ENCODE data around the gene GGTLC2. TPM values are rescaled to one million over a fixed set of nuclear protein-coding genes. Genes with fewer than 3 reads are reported as not detected.
"Not testable (repeated sequence)": the region's sequence is repeated elsewhere in the genome, so short reads cannot be mapped to it uniquely, and the experiment has no call there.

Gene GGTLC2
- not detected for polyA plus RNA-seq (2013)

GRCh38 chr22:22644314-22644713 is at the start of gene GGTLC2:
Gene GGTLC2 (plus strand): TSS chr22:22644614. CDS start chr22:22646346, 1,732 bp downstream.
- no CpG with 5 or more reads among the region's 30 CpGs for WGBS (ENCODE audit: insufficient coverage)

GRCh38 chr22:22595001-22595835 is 49.2 kb upstream of the GGTLC2 start:
- H3K27me3 ChIP-seq (replicated peaks in 2 of 5; ENCODE audit: control insufficient read depth in 4 of 5, insufficient read depth in 5 of 5, low read length in 4 of 5): peaks cover 0 to 4% (median 0%) of the 10 kb centered on the region in 5 experiments
- ChIA-PET POLR2A (no interaction called here), CTCF (interaction anchor here (0.9 to 2.9 kb wide), 2 partner anchors 19 to 133 kb away, joined by 3 to 8 read pairs; no protein-coding TSS in a partner anchor)
- H3K4me3 ChIP-seq (ENCODE audit: control insufficient read depth in 1 of 7, extremely low read depth in 1 of 7, insufficient read depth in 4 of 7, low read depth in 2 of 7, low read length in 6 of 7): no peak overlapping the region
- no peaks in the 10 kb centered on the region for H3K9me3 ChIP-seq (ENCODE audit: control extremely low read depth in 1 of 5, control insufficient read depth in 4 of 5, insufficient read depth in 2 of 5, low read depth in 1 of 5, low read length in 4 of 5)
- 92% methylated on average over 5 of the region's 5 CpGs for WGBS (ENCODE audit: insufficient coverage)
- no peaks in the 10 kb centered on the region for H3K36me3 ChIP-seq (ENCODE audit: control insufficient read depth in 4 of 4, insufficient read depth in 4 of 4, low read length in 3 of 4)
- H3K4me1 ChIP-seq (ENCODE audit: control extremely low read depth in 1 of 4, control insufficient read depth in 4 of 4, insufficient read depth in 4 of 4, low read length in 3 of 4): no peaks in the 10 kb centered on the region
- no peak for DNase-seq
- H3K27ac ChIP-seq (ENCODE audit: insufficient read depth in 1 of 2, low read depth in 1 of 2, low read length in 2 of 2, poor library complexity in 1 of 2, severe bottlenecking in 2 of 2): no peak overlapping the region

More at GRCh38 chr22:22644314-22644713, at the start of gene GGTLC2:
- H3K36me3 ChIP-seq (ENCODE audit: control insufficient read depth in 4 of 4, insufficient read depth in 4 of 4, low read length in 3 of 4); H3K27ac ChIP-seq (ENCODE audit: insufficient read depth in 1 of 2, low read depth in 1 of 2, low read length in 2 of 2, poor library complexity in 1 of 2, severe bottlenecking in 2 of 2); H3K4me1 ChIP-seq (ENCODE audit: control extremely low read depth in 1 of 4, control insufficient read depth in 4 of 4, insufficient read depth in 4 of 4, low read length in 3 of 4); DNase-seq; CTCF ChIA-PET; H3K27me3 ChIP-seq (replicated peaks in 2 of 5; ENCODE audit: control insufficient read depth in 4 of 5, insufficient read depth in 5 of 5, low read length in 4 of 5); H3K4me3 ChIP-seq (ENCODE audit: control insufficient read depth in 1 of 7, extremely low read depth in 1 of 7, insufficient read depth in 4 of 7, low read depth in 2 of 7, low read length in 6 of 7); POLR2A ChIA-PET; H3K9me3 ChIP-seq (ENCODE audit: control extremely low read depth in 1 of 5, control insufficient read depth in 4 of 5, insufficient read depth in 2 of 5, low read depth in 1 of 5, low read length in 4 of 5): not testable (repeated sequence)

- CTCF ChIA-PET: interaction anchor here (3.7 kb wide), 1 partner anchor 10 kb away, joined by 21 read pairs; no protein-coding TSS in a partner anchor
- POLR2A ChIA-PET: no interaction called here
- H3K9me3 ChIP-seq (ENCODE audit: control extremely low read depth in 1 of 5, control insufficient read depth in 4 of 5, insufficient read depth in 2 of 5, low read depth in 1 of 5, low read length in 4 of 5): no peaks in the 10 kb centered on the region
- peaks cover 0 to 3% (median 0%) of the 10 kb centered on the region in 5 experiments for H3K27me3 ChIP-seq (replicated peaks in 2 of 5; ENCODE audit: control insufficient read depth in 4 of 5, insufficient read depth in 5 of 5, low read length in 4 of 5)
- H3K27ac ChIP-seq (ENCODE audit: insufficient read depth in 1 of 2, low read depth in 1 of 2, low read length in 2 of 2, poor library complexity in 1 of 2, severe bottlenecking in 2 of 2): no peak overlapping the region
- H3K4me3 ChIP-seq (ENCODE audit: control insufficient read depth in 1 of 7, extremely low read depth in 1 of 7, insufficient read depth in 4 of 7, low read depth in 2 of 7, low read length in 6 of 7): no peak overlapping the region
- no peaks in the 10 kb centered on the region for H3K36me3 ChIP-seq (ENCODE audit: control insufficient read depth in 4 of 4, insufficient read depth in 4 of 4, low read length in 3 of 4)
- H3K4me1 ChIP-seq (ENCODE audit: control extremely low read depth in 1 of 4, control insufficient read depth in 4 of 4, insufficient read depth in 4 of 4, low read length in 3 of 4): no peaks in the 10 kb centered on the region
- DNase-seq: no peak
- WGBS (ENCODE audit: insufficient coverage): 93% methylated on average over 4 of the region's 5 CpGs
Observed at GRCh38 chr22:22598144-22598543, 46.3 kb upstream of the GGTLC2 start.

- H3K27me3 ChIP-seq (replicated peaks in 2 of 5; ENCODE audit: control insufficient read depth in 4 of 5, insufficient read depth in 5 of 5, low read length in 4 of 5): peaks cover 0 to 3% (median 0%) of the 10 kb centered on the region in 5 experiments
- no peaks in the 10 kb centered on the region for H3K36me3 ChIP-seq (ENCODE audit: control insufficient read depth in 4 of 4, insufficient read depth in 4 of 4, low read length in 3 of 4)
- H3K4me3 ChIP-seq (ENCODE audit: control insufficient read depth in 1 of 7, extremely low read depth in 1 of 7, insufficient read depth in 4 of 7, low read depth in 2 of 7, low read length in 6 of 7): no peak overlapping the region
- ChIA-PET POLR2A (no interaction called here), CTCF (interaction anchor here (1.0 to 3.7 kb wide), 2 partner anchors 8 to 11 kb away, joined by 4 to 21 read pairs; no protein-coding TSS in a partner anchor)
- H3K27ac ChIP-seq (ENCODE audit: insufficient read depth in 1 of 2, low read depth in 1 of 2, low read length in 2 of 2, poor library complexity in 1 of 2, severe bottlenecking in 2 of 2): no peak overlapping the region
- no peak for DNase-seq
- WGBS (ENCODE audit: insufficient coverage): 78% methylated on average over 1 of the region's 3 CpGs
- H3K9me3 ChIP-seq (ENCODE audit: control extremely low read depth in 1 of 5, control insufficient read depth in 4 of 5, insufficient read depth in 2 of 5, low read depth in 1 of 5, low read length in 4 of 5): peaks cover 0 to 5% (median 0%) of the 10 kb centered on the region in 5 experiments
- H3K4me1 ChIP-seq (ENCODE audit: control extremely low read depth in 1 of 4, control insufficient read depth in 4 of 4, insufficient read depth in 4 of 4, low read length in 3 of 4): no peaks in the 10 kb centered on the region
Observed at GRCh38 chr22:22599248-22599647, 45.2 kb upstream of the GGTLC2 start.

- Histone ChIP-seq H3K9me3 (ENCODE audit: control extremely low read depth in 1 of 5, control insufficient read depth in 4 of 5, insufficient read depth in 2 of 5, low read depth in 1 of 5, low read length in 4 of 5) (peaks cover 0 to 5% (median 0%) of the 10 kb centered on the region in 5 experiments), H3K36me3 (ENCODE audit: control insufficient read depth in 4 of 4, insufficient read depth in 4 of 4, low read length in 3 of 4) (no peaks in the 10 kb centered on the region), H3K27me3 (replicated peaks in 2 of 5; ENCODE audit: control insufficient read depth in 4 of 5, insufficient read depth in 5 of 5, low read length in 4 of 5) (peaks cover 0 to 3% (median 0%) of the 10 kb centered on the region in 5 experiments), H3K4me1 (ENCODE audit: control extremely low read depth in 1 of 4, control insufficient read depth in 4 of 4, insufficient read depth in 4 of 4, low read length in 3 of 4) (peaks cover 0 to 3% (median 0%) of the 10 kb centered on the region in 4 experiments), H3K27ac (ENCODE audit: insufficient read depth in 1 of 2, low read depth in 1 of 2, low read length in 2 of 2, poor library complexity in 1 of 2, severe bottlenecking in 2 of 2) (no peak overlapping the region), H3K4me3 (ENCODE audit: control insufficient read depth in 1 of 7, extremely low read depth in 1 of 7, insufficient read depth in 4 of 7, low read depth in 2 of 7, low read length in 6 of 7) (no peak overlapping the region)
- no peak for DNase-seq
- ChIA-PET POLR2A (no interaction called here), CTCF (interaction anchor here (0.6 to 3.7 kb wide), 3 partner anchors 13 to 56 kb away, joined by 3 to 21 read pairs (median 3); no protein-coding TSS in a partner anchor)
- 89% methylated on average over 6 of the region's 6 CpGs for WGBS (ENCODE audit: insufficient coverage)
Observed at GRCh38 chr22:22600531-22601261, 43.7 kb upstream of the GGTLC2 start.

GRCh38 chr22:22603470-22603947 is 40.9 kb upstream of the GGTLC2 start:
- H3K4me3 ChIP-seq (ENCODE audit: control insufficient read depth in 1 of 7, extremely low read depth in 1 of 7, insufficient read depth in 4 of 7, low read depth in 2 of 7, low read length in 6 of 7): no peak overlapping the region
- no peak overlapping the region for H3K27ac ChIP-seq (ENCODE audit: insufficient read depth in 1 of 2, low read depth in 1 of 2, low read length in 2 of 2, poor library complexity in 1 of 2, severe bottlenecking in 2 of 2)
- POLR2A ChIA-PET: no interaction called here
- peaks cover 0 to 3% (median 0%) of the 10 kb centered on the region in 5 experiments for H3K27me3 ChIP-seq (replicated peaks in 2 of 5; ENCODE audit: control insufficient read depth in 4 of 5, insufficient read depth in 5 of 5, low read length in 4 of 5)
- peaks cover 0 to 3% (median 0%) of the 10 kb centered on the region in 4 experiments for H3K4me1 ChIP-seq (ENCODE audit: control extremely low read depth in 1 of 4, control insufficient read depth in 4 of 4, insufficient read depth in 4 of 4, low read length in 3 of 4)
- H3K9me3 ChIP-seq (ENCODE audit: control extremely low read depth in 1 of 5, control insufficient read depth in 4 of 5, insufficient read depth in 2 of 5, low read depth in 1 of 5, low read length in 4 of 5): peaks cover 0 to 5% (median 2%) of the 10 kb centered on the region in 5 experiments
- DNase-seq: no peak
- CTCF ChIA-PET: no interaction called here
- no peaks in the 10 kb centered on the region for H3K36me3 ChIP-seq (ENCODE audit: control insufficient read depth in 4 of 4, insufficient read depth in 4 of 4, low read length in 3 of 4)
- WGBS (ENCODE audit: insufficient coverage): 100% methylated on average over 2 of the region's 3 CpGs

Data from common myeloid progenitor, CD34-positive (primary cell).